ENCODE results near the gene ARL6IP4. TPM values are rescaled to one million over a fixed set of nuclear protein-coding genes. Genes with fewer than 3 reads are reported as not detected.

Gene ARL6IP4
- total and polyA plus RNA-seq, 2 donors: 57.6 to 312 TPM

GRCh38 chr12:123030686-123031085, 50.2 kb downstream of the ARL6IP4 start:
- H3K36me3 ChIP-seq (ENCODE audit: insufficient read depth): no peaks in the 10 kb centered on the region
- 70% methylated on average over 1 of the region's 1 CpG for WGBS
- DNase-seq (ENCODE audit: extremely low spot score): no peak

GRCh38 chr12:123031171-123031845, 50.8 kb downstream of the ARL6IP4 start:
- WGBS: 88% methylated on average over 10 of the region's 10 CpGs
- DNase-seq (ENCODE audit: extremely low spot score): no peak
- Histone ChIP-seq H3K27ac (ENCODE audit: low read depth) (no peak overlapping the region), H3K36me3 (ENCODE audit: insufficient read depth) (no peaks in the 10 kb centered on the region), H3K4me3 (ENCODE audit: low read depth, low read length) (no peak overlapping the region), H3K4me1 (ENCODE audit: insufficient read depth) (no peaks in the 10 kb centered on the region)

More at GRCh38 chr12:123030686-123031085, 50.2 kb downstream of the ARL6IP4 start:
- Histone ChIP-seq H3K4me1 (ENCODE audit: insufficient read depth) (no peaks in the 10 kb centered on the region), H3K4me3 (ENCODE audit: low read depth, low read length) (no peak overlapping the region), H3K27ac (ENCODE audit: low read depth) (no peak overlapping the region)

Small RNA genes lying within 50 kb of the gene (small RNA-seq; reads per million reads assigned to genes)
- not detected for gene ARL6IP4
- gene MIR4304: not detected

Other genes starting within 250 kb of the ARL6IP4 start
- gene HCAR1, start 249.8 kb upstream of the ARL6IP4 start, total RNA-seq: 1.6 TPM
- gene HCAR1, start 249.8 kb upstream of the ARL6IP4 start, polyA plus RNA-seq: 0.46 TPM
- 49.4 TPM for gene DENR, start 227.9 kb upstream of the ARL6IP4 start, total RNA-seq
- 26.2 TPM for gene DENR, start 227.9 kb upstream of the ARL6IP4 start, polyA plus RNA-seq
- 0.69 TPM for gene CCDC62, start 206.1 kb upstream of the ARL6IP4 start, total RNA-seq
- 0.05 TPM for gene CCDC62, start 206.1 kb upstream of the ARL6IP4 start, polyA plus RNA-seq
- gene HIP1R, start 145.2 kb upstream of the ARL6IP4 start, total RNA-seq: 17.2 TPM
- gene HIP1R, start 145.2 kb upstream of the ARL6IP4 start, polyA plus RNA-seq: 16.5 TPM
- gene VPS37B, start 84.6 kb upstream of the ARL6IP4 start, total RNA-seq: 18.9 TPM
- 25.2 TPM for gene VPS37B, start 84.6 kb upstream of the ARL6IP4 start, polyA plus RNA-seq
- gene ABCB9, start 14.2 kb upstream of the ARL6IP4 start, total RNA-seq: 6.6 TPM
- 2.4 TPM for gene ABCB9, start 14.2 kb upstream of the ARL6IP4 start, polyA plus RNA-seq
- 6.5 TPM for gene OGFOD2, start 5.4 kb upstream of the ARL6IP4 start, total RNA-seq
- 17.1 TPM for gene OGFOD2, start 5.4 kb upstream of the ARL6IP4 start, polyA plus RNA-seq
- 4.5 TPM for gene PITPNM2, start 170.4 kb downstream of the ARL6IP4 start, total RNA-seq
- gene PITPNM2, start 170.4 kb downstream of the ARL6IP4 start, polyA plus RNA-seq: 19.1 TPM

Data from urinary bladder (tissue), 4 donors.